H4 (cell line): ENCODE results near the gene NDUFAF8. TPM values are rescaled to one million over a fixed set of nuclear protein-coding genes. Genes with fewer than 3 reads are reported as not detected.

Experiments used
- DNase-seq: peaks from one replicate; pipeline ENCODE4 v3.0.0-alpha.2; 2015; ENCODE audit warnings: low spot score
- total RNA-seq: library from RNA; depleted of rRNA; stranded (reverse); fragments of >200 nt; shearing (Covaris generic); gene quantifications from 2 replicates; pipeline ENCODE4 v1.2.3, GENCODE V29; 2014

The NDUFAF8 gene
- total RNA-seq, 1 experiment from 2014 or later = 47.4 TPM

GRCh38 chr17:81238490-81238814 is 666 bp upstream of the NDUFAF8 start:
- DNase-seq = no peak

- DNase-seq = no peak
Measured at GRCh38 chr17:81239714-81240555, 817 bp downstream of the NDUFAF8 start.

DNA sequence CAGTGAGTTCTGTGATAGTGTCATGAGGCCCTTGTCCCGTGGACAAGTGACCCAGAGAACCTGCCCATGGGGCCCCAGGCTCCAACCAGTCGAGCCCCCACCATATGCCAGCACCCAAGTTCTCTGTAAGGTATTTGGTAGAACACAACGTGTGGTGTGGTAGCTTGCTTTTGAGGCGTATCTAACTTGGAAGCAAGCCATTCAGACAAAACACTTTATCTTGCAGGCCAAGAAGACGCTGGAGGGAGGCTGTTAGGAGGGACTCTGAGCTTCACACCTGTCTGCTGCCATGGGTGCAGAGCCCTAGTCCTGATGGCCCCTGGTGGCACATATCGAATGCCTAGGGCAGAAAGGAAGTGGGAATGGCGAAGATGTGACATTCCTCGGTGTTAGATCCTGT is 1.6 kb downstream of the NDUFAF8 start:
- no peak for DNase-seq

DNA sequence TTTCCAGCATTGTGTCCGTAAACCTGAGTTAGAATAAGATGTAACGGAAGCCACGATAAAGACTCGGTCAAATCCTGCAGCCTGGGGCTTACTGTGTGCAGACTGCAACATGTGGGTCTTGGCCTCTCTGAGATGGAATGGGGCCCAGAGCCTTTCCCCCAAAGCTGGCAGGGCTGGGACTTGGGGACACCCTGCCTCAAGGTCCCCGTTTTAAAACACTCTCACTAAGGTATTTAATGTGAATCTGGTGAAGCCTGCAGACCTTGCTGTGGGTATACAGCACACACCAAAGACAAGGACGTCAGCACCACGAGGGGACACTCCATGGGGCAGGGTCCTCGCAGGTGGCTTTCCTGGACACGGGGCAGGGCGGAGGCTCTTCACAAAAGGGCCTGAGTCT is 2.1 kb downstream of the NDUFAF8 start:
- no peak for DNase-seq

- no peak for DNase-seq
Measured at GRCh38 chr17:81241648-81242420, 2.7 kb downstream of the NDUFAF8 start.

- DNase-seq = no peak
Measured at GRCh38 chr17:81242421-81243332, 3.6 kb downstream of the NDUFAF8 start.

DNA sequence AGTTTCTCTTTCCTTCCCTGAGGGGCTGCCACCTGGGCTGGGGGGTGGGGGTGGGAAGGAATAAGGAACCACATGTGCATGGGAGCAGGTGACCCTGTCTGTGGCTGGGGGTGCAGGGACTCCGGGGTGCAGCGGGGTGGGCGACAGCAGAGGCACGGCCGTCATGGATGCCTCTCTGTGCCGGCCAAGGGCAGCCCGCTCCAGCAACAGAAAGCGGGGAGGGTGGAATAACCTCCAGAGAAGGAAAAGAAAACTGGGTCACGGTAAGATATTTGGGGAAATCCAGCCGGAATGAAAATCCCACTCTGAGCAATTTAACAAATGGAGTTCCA is 4.2 kb downstream of the NDUFAF8 start:
- no peak for DNase-seq

- DNase-seq = no peak
Measured at GRCh38 chr17:81244358-81245023, 5.4 kb downstream of the NDUFAF8 start.

DNA sequence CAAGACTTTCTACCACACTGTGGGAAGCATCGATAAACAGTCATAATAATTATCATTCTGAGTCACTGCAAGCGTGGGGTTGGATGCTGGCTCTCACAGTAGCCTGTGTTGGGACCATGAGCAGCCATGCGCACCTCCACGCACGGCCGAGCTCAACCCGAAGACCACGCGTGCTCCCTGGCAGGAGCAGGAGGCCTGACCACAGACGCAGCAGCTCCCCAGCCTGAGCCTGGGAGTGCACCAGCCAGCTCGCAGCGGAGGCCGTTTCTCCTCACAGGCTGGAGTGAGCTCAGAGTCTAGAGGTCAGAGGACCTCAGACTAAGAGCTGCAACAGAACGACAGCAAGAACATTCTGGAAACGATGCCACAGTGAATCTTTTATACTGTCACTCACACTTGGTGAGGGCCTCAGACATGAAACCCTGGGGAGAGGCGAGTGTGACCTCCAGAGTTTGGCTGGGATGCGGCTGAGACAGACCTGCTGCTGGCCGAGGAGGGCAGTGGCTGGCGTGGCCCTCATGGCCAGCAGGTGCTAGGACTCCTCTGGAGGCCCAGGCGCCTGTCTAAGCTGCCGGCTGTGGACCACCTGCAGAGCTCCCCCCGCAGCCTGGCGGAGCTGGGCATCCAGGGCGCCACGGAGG is 6.0 kb downstream of the NDUFAF8 start:
- DNase-seq = no peak

DNA sequence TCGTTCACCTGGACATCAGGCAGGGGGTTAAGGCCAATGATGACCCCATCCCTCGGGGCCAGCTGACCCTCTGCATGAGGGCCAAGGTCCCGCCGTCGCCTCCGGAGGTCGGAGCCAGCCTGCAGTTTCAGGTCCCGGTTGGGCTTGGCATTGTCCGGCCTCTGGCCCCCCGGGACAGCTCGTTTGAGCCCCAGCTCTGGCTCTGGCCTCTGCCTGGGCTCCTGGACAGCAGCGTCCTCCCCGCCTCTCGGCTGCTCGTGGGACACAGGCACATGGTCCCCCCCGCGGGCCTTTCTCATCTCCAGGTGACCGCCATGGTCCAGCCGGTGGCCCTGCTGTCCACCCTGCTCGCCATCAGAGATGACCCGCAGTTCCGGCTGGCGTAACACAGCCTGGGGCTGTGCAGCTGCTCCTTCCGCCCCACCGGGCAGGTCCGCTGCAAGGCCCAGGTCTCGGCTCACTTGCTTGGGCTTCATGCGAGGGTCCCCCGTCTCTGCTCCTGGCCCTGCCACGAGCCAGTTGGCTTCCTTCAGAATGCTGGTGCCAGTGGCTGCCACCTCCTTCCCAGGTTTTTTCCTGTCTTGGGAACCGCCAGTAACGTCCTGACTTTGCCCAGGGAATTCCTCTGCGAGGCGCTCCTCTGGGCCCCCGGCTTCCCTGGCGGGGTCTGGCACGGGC is 6.7 kb downstream of the NDUFAF8 start:
- DNase-seq = no peak

DNA sequence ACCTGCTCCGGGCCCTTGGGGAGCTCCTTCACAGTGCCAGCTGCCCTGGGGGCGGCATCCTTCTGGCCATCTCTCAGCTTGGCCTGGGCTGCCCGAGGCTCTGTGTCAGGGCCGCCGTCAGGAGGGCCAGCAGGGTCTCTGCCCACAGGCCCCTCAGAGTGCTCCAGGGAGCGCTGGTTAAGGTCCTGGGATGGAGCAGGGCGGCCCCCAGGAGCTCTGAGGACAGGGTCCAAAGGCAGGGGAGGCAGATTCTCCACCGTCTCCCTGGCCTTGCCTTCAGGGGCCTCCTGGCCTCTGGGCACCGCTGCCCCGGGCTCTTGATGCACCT is 7.2 kb downstream of the NDUFAF8 start:
- no peak for DNase-seq

GRCh38 chr17:81246679-81247338 is 7.7 kb downstream of the NDUFAF8 start:
- DNase-seq = no peak

DNA sequence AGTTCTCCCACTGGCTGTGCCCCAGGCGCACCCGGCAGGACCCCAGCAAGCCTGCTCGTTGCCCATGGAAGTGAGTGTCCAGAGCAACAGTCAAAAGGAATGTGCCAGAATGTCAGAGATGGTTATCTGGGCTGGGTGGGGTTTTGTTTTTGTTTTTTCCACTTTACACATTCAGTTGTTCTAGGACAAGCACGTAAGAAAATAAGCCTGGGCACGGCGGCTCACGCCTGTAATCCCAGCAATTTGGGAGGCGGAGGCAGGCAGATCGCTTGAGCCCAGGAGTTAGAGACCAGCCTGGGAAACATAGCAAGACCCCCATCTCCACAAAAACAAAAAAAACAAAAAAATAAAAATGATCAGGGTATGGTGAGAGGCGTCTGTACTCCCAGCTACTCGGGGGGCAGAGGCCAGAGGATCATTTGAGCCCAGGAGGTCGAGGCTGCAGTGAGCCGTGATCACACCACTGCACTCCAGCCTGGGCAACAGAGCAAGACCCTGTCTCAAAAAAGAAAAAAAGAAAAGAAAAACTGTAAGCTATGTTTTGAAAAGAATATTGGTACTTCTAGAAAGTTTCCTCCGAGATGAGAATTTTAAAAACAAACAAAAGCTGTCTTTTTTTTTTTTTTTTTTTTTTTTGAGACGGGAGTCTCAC is 8.3 kb downstream of the NDUFAF8 start:
- DNase-seq = no peak

- no peak for DNase-seq
Measured at GRCh38 chr17:81248649-81249048, 9.5 kb downstream of the NDUFAF8 start.

- DNase-seq = peak; percentile 52
Measured at GRCh38 chr17:81249223-81250040, 10.3 kb downstream of the NDUFAF8 start.

GRCh38 chr17:81250286-81251093 is 11.4 kb downstream of the NDUFAF8 start:
- no peak for DNase-seq

- no peak for DNase-seq
Measured at GRCh38 chr17:81251094-81251708, 12.1 kb downstream of the NDUFAF8 start.
